HG03280 (cell line): ENCODE data around the gene SPATA6L.

Experiments
- ATAC-seq: cut with Tn5 transposase; IDR thresholded peaks from one replicate; pipeline ENCODE4 v1.9.1; 2021; ENCODE audit warnings: mild to moderate bottlenecking, moderate library complexity; ENCODE audit not compliant: unreplicated experiment

Gene SPATA6L, protein sequence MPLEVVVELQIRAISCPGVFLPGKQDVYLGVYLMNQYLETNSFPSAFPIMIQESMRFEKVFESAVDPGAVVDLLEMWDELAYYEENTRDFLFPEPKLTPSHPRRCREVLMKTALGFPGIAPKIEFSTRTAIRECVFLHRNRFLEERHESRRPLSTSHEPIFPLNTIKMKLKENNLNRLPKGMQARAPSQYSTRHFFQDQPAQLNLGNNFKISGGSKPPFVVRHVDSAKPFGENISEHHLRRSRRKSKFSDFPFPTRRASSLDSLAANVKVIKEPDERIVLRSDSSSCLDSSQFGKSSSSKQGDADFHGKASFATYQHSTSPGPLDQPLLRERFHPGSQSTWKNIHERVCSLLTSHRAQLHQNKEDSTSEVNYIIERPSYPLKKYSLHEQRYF

DNA sequence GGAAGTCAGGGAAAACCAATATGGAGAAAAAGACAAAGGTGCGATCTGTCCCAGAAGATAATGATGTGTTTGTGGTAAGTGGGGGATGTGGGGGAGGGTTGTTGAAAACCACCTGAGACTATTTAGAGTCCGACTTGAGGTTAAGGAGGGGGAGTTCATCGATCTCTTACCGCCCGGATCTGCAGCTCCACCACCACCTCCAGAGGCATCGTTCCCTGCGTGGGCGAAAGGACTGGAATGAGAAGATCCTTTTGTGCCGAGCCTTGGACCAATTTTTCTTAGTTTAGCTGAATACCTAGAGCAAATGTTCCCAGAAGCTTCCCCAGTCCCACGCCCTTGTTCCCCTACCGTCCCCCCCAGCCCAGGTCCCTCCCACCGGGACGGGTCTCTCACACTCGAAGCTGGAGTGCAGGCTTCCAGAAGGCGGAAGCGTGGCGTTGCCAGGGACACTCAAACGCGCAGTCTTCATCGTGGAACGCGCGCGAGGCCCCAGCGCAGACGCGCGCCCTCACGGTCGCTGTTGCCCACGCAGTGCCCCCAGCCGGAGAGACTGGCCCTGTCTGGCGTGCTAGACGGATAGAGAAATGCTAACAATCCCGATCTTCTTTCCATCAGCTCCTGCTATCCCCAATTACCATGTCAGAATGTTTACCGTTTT, at the start of gene SPATA6L:
Gene SPATA6L, minus strand, starts transcription at position 439 of the 658 bp plus-strand sequence. Its CDS starts 230 bp downstream, at position 209.
- ATAC-seq: no peak

DNA sequence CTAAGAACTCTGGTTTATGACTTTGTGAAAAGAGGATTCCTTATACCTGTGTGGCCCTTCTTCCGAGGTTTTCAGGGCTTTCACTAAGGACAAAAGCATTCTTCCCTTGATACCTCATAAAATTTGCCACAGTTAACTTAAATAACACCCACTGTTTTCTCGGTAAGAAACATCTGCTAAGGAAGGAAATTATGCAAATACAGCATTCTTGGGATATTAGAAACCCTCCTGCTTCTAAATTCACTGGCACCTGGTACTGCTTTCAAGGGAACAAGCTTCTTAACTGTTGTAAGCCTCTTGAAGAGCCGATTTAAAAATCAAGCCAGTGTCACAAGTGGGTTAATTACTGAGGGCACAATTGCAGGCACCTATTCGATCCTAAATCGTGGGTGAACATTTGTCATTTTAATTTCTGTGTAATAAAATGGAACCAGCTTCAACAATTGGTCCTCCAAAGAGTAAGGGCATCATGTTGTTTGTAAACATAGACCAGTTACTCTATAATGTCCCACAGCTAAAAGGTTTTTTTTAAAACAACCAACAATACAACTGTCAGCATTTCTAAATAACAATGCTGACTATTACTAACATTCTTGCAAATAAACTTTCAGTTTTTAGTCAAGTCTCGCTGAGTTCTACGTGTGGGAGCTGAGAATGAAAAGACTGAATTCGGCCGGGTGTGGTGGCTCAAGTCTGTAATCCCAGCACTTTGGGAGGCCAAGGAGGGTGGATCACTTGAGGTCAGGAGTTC, 48.2 kb upstream of the SPATA6L start:
- no peak for ATAC-seq

DNA sequence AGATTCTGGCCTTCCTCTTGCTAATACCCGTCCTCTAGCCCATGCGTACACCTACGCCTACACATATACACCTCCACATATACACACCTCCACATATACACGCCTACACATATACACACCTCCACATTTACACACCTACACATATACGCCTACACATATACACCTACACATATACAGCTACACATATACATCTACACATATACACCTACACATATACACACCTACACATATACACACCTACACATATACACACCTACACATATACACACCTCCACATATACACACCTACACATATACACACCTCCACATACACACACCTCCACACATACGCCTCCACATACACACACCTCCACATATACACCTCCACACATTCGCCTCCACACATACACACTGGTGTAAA, 47.6 kb upstream of the SPATA6L start:
- no peak for ATAC-seq

DNA sequence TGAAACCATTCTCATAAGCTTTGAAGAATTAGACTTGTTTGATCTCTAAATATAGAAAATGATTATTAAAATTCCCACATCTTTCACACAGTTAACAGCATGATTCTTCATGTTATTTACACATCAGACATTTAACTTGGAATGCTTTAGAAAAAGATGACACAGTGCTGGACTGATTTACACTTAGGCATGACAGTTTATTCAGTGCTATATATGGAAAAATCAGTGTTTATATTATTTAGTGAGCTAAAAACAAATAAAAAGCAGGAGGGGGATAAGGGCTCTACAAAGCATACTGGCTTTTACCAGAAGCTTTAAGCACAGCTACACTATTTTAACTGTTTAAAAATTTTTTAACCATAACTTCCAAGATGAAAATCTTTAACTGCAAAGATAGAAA, 43.1 kb upstream of the SPATA6L start:
- no peak for ATAC-seq

DNA sequence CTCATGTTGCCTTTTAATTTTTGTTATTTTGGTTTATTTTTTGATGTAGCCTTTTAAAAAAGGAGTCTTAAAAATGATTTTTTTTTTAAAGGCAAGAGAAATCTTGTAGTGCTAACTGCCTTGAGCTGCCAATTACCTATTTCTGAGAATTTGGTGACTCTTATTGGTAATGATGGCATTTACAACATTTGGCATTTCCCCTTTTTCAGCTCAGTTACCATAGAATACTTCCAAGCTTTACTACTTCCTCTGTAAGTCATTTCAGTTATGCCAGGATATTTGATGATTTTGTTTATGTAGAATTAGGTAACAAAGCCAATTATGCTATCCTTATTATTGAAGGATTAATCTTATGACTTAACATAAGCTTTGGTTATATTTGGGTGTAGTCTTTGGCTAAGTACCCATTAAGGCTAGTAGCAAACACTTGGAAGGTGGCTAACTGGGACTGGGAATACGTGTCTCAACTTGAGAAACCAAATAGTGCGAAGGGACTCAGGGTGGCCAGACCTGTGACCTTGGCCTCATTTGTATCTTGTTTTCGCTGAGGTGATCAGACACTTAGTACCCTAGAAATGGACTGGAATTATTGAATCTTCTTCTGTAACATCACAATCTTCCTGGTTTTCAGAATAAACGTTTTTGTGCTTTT, 40.8 kb upstream of the SPATA6L start:
- ATAC-seq: no peak

DNA sequence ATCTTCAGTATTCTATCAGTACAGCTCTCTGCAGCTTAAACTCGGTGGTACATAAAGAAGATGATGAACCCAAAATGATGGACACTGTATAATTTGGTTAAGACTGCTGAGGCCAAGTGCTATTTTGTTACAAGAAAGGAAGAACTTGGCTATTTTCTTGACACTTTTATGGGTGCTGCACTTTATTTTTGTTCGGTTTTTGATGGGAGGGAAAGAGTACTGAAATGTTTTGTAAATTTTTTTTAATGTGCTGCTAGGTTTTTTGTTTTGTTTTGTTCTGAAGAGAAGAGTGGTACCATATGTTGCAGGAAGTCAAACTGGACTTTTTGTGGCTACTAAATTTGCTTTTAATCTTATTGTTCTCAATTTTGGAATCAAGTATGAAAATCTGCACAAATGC, 39.7 kb upstream of the SPATA6L start:
- ATAC-seq: no peak

DNA sequence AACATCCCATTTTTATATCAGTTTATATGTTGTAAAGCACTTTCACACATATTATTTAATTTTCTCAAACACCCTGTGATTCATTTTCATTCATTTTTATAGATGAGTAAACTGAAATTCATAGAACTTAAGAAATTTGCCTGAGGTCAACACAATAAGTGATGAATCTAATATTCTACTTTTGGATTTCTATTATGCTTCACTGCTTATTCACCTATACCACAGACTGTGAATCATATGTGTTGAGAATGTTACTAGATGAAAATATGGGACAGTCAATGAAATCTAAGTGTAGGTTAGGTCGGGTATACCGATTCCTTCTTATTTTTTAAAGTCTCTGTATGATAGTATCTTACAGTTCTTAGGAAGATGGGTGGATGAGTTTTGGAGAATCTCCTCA, 37.8 kb upstream of the SPATA6L start:
- ATAC-seq: no peak

DNA sequence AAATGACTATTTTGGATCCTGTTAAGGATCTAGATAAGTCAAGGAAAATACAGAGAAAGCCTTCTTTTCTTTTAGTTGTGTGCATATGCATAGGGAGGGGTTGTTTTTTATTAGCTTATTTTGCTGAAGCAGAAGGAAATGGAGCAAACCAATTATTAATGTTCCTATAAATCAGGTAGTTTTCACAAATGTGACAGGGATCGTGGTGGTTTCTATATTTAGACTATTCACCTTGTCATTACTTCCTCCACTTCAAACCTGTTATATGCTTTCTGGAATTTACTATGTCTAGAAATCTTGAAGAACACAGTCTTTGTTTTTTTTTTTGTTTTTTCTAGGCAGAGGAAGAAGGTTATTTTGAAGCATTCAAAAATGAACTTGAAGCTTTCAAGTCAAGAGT, 35.2 kb upstream of the SPATA6L start:
- no peak for ATAC-seq

DNA sequence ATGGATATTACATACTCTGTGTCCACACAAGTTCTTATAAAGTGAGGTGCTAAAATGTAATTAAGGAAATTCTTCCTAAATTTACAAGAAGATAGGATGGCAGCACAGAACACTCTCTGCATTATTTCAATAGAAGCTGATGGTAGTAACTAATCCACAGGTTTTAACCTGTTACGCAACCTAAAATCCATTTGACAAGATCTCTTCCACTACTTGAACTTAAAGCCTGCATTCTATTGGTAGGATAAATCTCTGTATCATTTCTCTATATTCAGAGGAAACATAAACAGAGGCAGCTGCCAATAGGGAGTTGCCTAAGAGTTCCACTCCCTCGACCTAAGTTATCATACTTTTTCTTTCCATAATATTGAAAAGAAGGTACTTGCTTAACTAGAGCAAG, 34.7 kb upstream of the SPATA6L start:
- no peak for ATAC-seq

DNA sequence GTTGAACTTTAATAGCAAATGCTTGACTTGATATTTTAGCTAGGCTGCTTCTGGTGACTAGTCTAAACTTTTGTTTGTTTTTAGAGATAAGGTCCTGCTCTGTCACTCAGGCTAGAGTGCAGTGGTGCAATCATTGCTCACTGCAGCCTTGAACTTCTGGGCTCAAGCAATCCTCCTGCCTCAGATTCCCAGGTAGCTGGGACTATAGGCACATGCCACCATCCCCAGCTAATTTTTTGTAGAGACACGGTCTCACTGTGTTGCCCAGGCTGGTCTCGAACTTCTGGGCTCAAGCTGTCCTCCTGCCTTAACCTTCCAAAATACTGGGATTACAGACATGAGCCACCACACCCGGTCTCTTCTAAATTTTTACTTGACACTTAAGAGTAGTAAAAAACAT, 33.8 kb upstream of the SPATA6L start:
- ATAC-seq: no peak

DNA sequence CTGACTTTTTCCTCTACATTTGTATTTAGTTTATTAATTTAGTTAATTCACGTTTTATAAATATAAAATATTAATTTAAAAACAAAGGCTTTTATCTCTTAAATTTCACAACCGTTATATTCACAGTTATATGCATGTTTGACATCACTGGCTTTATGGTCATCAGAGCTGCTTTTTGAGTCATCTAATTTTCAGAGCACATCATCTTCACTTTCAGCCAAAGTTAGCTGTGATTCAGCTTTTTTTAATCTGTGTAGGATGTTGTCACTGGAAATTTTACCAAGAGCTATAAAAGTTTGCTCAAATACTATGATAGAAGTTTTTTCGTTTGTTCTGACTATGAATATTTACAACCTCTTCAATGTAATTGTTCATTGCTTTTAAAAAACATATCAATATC, 25.5 kb upstream of the SPATA6L start:
- no peak for ATAC-seq

DNA sequence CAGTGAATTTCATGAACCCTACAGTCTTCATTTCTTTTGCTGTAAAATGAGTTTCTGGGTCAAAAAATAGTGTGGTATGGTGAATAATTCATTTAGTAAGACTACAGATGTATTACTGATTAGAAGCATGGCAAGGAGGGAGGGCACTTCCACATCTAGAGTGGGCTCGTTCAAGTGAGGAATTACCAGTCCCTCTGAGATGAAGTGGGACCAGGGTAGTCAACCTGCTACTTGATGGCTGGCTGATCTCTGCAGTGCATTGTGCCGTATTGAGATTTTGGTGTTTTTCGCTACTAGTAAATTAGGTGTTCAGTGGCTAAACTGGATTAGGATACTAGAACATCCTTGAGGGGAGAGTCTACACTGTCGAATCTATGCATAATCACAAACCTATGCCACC, 23.9 kb upstream of the SPATA6L start:
- peak; percentile 39 for ATAC-seq

DNA sequence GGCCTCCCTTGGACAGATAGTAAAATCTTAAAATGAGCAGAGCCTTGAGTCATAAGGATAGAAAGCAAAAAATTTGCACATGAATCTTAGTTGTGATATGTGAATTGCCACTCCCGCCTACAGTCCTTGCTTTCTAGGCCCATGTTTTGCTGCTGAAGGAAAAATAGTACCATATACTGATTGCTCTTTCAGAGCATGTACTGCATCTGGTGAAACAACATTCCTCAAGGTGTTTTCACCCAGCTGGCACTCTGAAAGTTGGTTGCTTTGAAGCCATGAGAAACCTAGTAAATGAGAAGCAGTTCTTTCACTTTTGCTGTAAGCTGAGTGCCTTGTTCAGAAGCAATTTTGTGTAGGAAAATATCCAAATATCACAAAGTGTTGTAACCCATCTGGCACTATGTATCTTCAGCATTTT, 23.4 kb upstream of the SPATA6L start:
- peak; percentile 61 for ATAC-seq

DNA sequence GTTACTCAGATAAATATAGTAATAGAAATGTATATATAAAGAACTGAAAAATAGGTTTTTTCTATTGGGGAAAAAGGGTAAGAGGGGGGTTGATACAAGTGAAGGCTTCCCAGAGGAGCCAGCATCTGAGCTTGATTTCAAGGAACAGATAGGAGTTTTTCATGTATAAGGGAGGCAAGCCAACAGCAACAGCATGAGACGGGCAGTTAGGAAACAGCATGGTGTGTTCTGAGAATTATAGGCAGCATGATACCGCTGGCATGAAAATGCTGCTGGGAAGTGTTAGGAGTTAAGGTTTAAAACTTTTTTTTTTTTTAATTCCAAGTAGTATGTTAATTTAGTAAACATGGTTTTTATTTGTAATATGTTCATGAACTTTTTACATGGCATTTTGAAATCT, 22.7 kb upstream of the SPATA6L start:
- ATAC-seq: no peak

DNA sequence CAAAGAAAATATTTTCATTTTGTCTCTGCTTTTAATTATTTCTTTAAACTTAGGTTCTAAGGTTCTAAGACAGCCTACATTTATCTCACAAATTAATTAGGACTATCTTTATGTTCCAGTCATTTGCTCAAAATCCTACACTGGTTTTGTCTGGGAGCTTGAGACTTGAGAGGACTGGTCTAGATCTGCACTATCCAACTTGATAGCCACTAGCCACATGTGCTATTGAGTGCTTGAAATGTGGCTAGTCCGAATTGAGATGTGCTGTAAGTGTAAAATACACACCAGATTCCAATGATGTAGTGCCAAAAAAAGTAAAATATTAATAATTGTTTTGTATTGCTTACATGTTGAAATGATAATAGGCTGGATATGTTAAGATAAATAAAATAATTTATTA, 20.3 kb upstream of the SPATA6L start:
- ATAC-seq: no peak

DNA sequence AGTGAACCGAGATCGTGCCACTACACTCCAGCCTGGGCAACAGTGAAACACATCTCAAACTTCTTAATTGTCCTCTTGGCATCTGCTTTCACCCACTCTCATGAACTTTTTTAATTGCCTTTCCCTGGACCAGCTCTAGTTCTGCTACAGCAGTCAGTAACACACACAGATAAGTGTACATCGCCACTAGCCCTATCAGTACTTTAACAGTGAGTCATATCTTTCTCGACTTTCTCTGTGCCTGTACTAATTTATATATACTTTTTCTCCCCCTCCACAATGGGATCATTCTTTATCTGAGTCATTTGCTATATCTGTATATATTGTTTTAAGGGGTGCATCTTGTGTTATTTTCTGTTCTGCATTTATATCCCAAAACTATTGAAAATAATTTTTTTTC, 19.8 kb upstream of the SPATA6L start:
- ATAC-seq: no peak

DNA sequence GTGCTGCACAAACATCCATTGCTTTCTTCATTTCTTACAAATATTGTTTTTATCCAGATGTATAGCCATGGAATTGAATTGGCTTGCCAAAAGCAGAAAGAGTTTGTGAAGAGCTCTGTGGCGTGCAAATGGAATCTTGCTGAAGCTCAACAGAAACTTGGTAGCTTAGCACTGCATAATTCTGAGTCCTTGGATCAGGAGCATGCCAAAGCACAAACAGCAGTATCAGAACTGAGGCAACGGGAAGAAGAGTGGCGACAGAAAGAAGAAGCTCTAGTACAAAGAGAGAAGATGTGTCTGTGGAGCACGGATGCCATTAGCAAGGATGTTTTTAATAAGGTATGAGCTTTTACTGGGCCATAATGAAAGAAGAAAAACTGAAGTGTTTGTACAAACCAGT, 18.5 kb upstream of the SPATA6L start:
- no peak for ATAC-seq

DNA sequence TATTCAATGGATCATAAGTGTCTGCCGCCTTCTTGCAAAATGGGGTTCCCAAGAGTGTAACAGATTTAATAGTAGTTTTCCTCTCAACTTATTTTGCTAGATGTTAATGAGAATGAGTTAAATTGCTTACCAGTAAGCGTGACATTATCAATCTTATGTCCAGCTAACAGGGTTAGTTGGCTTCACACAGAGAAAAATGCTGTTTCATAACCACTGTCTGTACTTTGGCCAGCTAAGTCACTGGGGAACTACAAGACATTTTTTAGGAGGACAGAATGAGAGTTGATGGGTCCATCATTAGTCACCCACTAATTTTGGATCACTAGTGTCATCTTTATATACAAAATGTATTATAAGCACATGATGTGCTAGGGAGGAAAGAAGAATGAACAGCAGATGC, 14.5 kb upstream of the SPATA6L start:
- no peak for ATAC-seq

DNA sequence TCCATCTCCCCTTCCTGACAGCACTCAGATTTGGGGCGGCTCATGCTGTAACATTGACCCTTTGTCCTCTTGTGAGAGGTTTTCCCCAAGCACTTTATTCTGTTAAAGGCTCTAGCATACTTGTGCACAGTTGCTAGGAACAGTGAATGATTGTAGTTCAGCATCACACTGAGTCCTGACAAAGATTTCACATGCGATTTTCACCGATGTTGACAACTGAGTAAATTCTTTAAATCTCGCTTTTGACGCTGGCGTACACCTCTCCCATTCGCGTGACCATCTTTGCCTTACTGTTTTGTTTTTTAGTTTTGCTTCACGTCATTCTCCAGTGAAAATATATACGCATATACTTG, 13.9 kb upstream of the SPATA6L start:
- ATAC-seq: no peak

DNA sequence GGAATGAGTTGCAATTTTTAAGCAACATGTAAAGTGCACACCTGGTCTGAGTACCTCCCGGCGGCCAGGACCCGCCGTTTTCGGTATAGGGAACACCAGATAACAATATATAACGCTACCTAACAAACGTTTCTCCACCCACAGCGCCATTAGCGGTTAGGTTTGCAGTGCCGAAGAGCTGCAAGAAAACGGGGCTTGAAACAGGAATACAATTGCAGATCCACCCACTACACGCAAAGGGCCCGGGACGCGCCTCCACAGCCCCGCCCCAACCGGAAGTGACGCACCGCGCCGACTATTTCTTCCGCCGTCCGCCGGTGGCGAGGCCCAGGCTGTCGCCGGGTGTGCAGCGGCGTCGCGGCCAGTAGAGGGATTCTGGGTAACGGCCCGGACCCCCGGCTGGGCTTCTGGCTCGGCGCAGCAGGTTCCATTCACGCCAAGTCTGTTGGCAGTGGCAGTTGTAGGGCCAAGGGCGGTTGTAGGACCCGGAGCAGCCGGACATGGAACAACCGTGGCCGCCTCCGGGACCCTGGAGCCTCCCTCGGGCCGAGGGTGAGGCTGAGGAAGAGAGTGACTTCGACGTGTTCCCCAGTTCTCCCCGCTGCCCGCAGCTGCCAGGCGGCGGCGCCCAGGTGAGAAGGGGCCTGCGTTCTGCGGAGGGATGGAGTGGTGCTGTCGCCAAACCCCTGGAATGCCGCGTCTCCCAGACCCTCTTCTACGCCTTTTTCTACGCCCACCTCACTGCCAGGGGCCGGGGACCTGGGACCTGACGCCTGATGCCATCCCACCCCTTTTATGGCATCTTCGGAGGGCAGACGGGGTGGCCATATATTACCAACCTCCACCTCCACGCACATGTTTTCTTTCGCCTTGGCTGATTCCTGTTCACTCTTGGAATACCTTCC, 13.2 kb upstream of the SPATA6L start, which contains the start of gene CDC37L1:
Gene CDC37L1, plus strand, starts transcription at position 302 of the 905 bp plus-strand sequence. Its CDS starts 199 bp downstream, at position 501.
- ATAC-seq: peak; percentile 96
